K562 (cell line): ENCODE results near the gene ATP8B4. TPM values are rescaled to one million over a fixed set of nuclear protein-coding genes. Genes with fewer than 3 reads are reported as not detected.

Experiments used
- ARNT ChIP-seq, 2 experiments: fragments of 450-650 bp; IDR thresholded peaks; 2 replicates each; pipeline ENCODE4 v1.6.1; 2016; ENCODE audit warnings: mild to moderate bottlenecking in 1 of 2
- CAMTA2 ChIP-seq: fragments of 250-450 bp; sonication (Bioruptor Pico); conservative IDR thresholded peaks from 2 replicates; pipeline ENCODE4 v1.5.1; 2022
- MGA ChIP-seq: fragments of 450-650 bp; IDR thresholded peaks from 2 replicates; pipeline ENCODE4 v1.6.1; 2016; ENCODE audit warnings: mild to moderate bottlenecking, moderate library complexity
- PBX2 ChIP-seq, 2 experiments: IDR thresholded peaks in 1 of 2; conservative IDR thresholded peaks in 1 of 2; 2 replicates each; pipeline ENCODE4 v1.6.1; 2016; ENCODE audit warnings: low read depth in 2 of 2, mild to moderate bottlenecking in 1 of 2, missing compliant biosample characterization in 1 of 2, missing genetic modification characterization in 1 of 2, moderate library complexity in 1 of 2
- PHF20 ChIP-seq: fragments of 450-650 bp; IDR thresholded peaks from 2 replicates; pipeline ENCODE4 v1.6.1; 2018; ENCODE audit not compliant: partially characterized antibody
- ZBTB43 ChIP-seq: sonication (generic); formaldehyde crosslinking; IDR thresholded peaks from 2 replicates; pipeline ENCODE4 v1.8.0; 2023; ENCODE audit warnings: mild to moderate bottlenecking, missing genetic modification reagents
- ZNF780A ChIP-seq: fragments of 250-450 bp; sonication (Bioruptor Pico); IDR thresholded peaks from 2 replicates; pipeline ENCODE4 v1.5.0; 2021; ENCODE audit warnings: mild to moderate bottlenecking
- ZSCAN29 ChIP-seq: fragments of 450-650 bp; IDR thresholded peaks from 2 replicates; pipeline ENCODE4 v1.6.1; 2017
- polyA plus RNA-seq, 8 experiments: library from polyadenylated mRNA; depleted of rRNA in 4 of 8; stranded (reverse) in 5 of 8; unstranded in 3 of 8; fragments of >200 nt; fragmentation: Nextera tagmentation in 2 of 8; fragmentation: Illumina TruSeq in 1 of 8; extraction: Ambion mirVana in 2 of 8; extraction: Trizol in 1 of 8; gene quantifications; 2 replicates each; pipeline versions ENCODE4 v1.2.1 to v1.2.3, GENCODE V29; 2011 to 2014; ENCODE audit warnings: inconsistent platforms in 1 of 8, missing spikeins in 1 of 8
- total RNA-seq, 7 experiments: library from RNA; depleted of rRNA in 6 of 7; stranded (reverse); fragments of >200 nt in 6 of 7; fragmentation: Illumina TruSeq in 2 of 7; extraction: Trizol in 2 of 7; gene quantifications; 2 replicates each; pipeline versions ENCODE4 v1.2.1 to v1.2.3, GENCODE V29; 2011 to 2021; ENCODE audit warnings: low replicate concordance in 1 of 7

ATP8B4 gene
- total and polyA plus RNA-seq, 9 of the 15 experiments (the other 6 are each of a cell fraction or from before 2014, with no cell fraction given) = 0.14 to 2.5 (median 0.44) TPM

- TF ChIP-seq PBX2 (CRISPR knock-in tag; IDR thresholded peaks at IDR 0.05; ENCODE audit: low read depth) (no peak), PBX2 (tag; conservative IDR thresholded peaks at IDR 0.05; ENCODE audit: low read depth) (no peak), PHF20 (no peak), ARNT (IDR thresholded peaks at IDR 0.05) (no peak), CAMTA2 (no peak), ZNF780A (CRISPR knock-in tag) (no peak), MGA (no peak), ZSCAN29 (no peak), ZBTB43 (CRISPR knock-in tag) (no peak)
These were observed 29.4 kb upstream of the ATP8B4 start (continued) for GRCh38 chr15:50148362-50148963.
